SU-DHL-6 (cell line): ENCODE measurements around the gene MAPKBP1.

Source experiments
- EZH2phosphoT487 ChIP-seq: fragments of 200-600 bp; sonication (generic), shearing (Covaris generic); conservative IDR thresholded peaks from 2 replicates; pipeline ENCODE4 v1.6.1; 2018; ENCODE audit warnings: mild to moderate bottlenecking, antibody characterized with exemption, low read length, moderate library complexity, mixed read lengths
- TF ChIP-seq, protein P1 (sequence below): fragments of 200-600 bp; sonication (generic); IDR thresholded peaks from one replicate; pipeline ENCODE4 v1.5.1; 2017; ENCODE audit warnings: antibody characterized with exemption, mild to moderate bottlenecking, low read length, moderate library complexity; ENCODE audit not compliant: insufficient read depth, poor library complexity, severe bottlenecking

GRCh38 chr15:41732483-41732882, 41.8 kb upstream of the MAPKBP1 start:
- TF ChIP-seq, protein P1, sequence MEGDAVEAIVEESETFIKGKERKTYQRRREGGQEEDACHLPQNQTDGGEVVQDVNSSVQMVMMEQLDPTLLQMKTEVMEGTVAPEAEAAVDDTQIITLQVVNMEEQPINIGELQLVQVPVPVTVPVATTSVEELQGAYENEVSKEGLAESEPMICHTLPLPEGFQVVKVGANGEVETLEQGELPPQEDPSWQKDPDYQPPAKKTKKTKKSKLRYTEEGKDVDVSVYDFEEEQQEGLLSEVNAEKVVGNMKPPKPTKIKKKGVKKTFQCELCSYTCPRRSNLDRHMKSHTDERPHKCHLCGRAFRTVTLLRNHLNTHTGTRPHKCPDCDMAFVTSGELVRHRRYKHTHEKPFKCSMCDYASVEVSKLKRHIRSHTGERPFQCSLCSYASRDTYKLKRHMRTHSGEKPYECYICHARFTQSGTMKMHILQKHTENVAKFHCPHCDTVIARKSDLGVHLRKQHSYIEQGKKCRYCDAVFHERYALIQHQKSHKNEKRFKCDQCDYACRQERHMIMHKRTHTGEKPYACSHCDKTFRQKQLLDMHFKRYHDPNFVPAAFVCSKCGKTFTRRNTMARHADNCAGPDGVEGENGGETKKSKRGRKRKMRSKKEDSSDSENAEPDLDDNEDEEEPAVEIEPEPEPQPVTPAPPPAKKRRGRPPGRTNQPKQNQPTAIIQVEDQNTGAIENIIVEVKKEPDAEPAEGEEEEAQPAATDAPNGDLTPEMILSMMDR: no peak
- no peak for TF ChIP-seq EZH2phosphoT487
